NT2/D1 (cell line): ENCODE data around the gene SLC25A21.

Source experiments
- DNase-seq: peaks from one replicate; pipeline ENCODE4 v3.0.0-alpha.2; 2011; ENCODE audit warnings: low read depth, low spot score
- H3K27me3 ChIP-seq: 2 replicates; pipeline ENCODE4 v1.6.0; 2011; ENCODE audit warnings: mild to moderate bottlenecking; ENCODE audit not compliant: insufficient read length, insufficient read depth
- H3K36me3 ChIP-seq: 2 replicates; pipeline ENCODE4 v1.6.1; 2011; ENCODE audit warnings: mild to moderate bottlenecking, low read length, mixed read lengths; ENCODE audit not compliant: insufficient read depth, insufficient read length
- H3K4me1 ChIP-seq: 2 replicates; pipeline ENCODE4 v1.5.1; 2011; ENCODE audit not compliant: insufficient read depth, insufficient read length
- H3K4me3 ChIP-seq: 2 replicates; pipeline ENCODE4 v1.5.1; 2011; ENCODE audit warnings: low read depth; ENCODE audit not compliant: insufficient read length
- H3K9ac ChIP-seq: 2 replicates; pipeline ENCODE4 v1.6.0; 2011; ENCODE audit warnings: low read depth; ENCODE audit not compliant: insufficient read length
- H3K9me3 ChIP-seq: 2 replicates; pipeline ENCODE4 v1.5.1; 2011; ENCODE audit warnings: mild to moderate bottlenecking, low read length; ENCODE audit not compliant: insufficient read depth
- SUZ12 ChIP-seq: IDR thresholded peaks from 2 replicates; pipeline ENCODE4 v1.6.1; 2011; ENCODE audit not compliant: insufficient read length, insufficient read depth; ENCODE audit errors: extremely low read depth
- YY1 ChIP-seq: IDR thresholded peaks from 2 replicates; pipeline ENCODE4 v1.6.1; 2011; ENCODE audit not compliant: insufficient read length, insufficient read depth
- ZNF274 ChIP-seq: IDR thresholded peaks from 2 replicates; pipeline ENCODE4 v1.6.1; 2011; ENCODE audit warnings: mild to moderate bottlenecking, low read depth, low read length

Gene SLC25A21

GRCh38 chr14:36931791-36932190 is 240.6 kb downstream of the SLC25A21 start:
- H3K9me3 ChIP-seq: no peaks in the 10 kb centered on the region
- DNase-seq: no peak
- H3K36me3 ChIP-seq: no peaks in the 10 kb centered on the region
- no peak overlapping the region for H3K4me3 ChIP-seq
- H3K9ac ChIP-seq: no peak overlapping the region
- H3K27me3 ChIP-seq: no peaks in the 10 kb centered on the region
- TF ChIP-seq SUZ12 (no peak), ZNF274 (no peak), YY1 (no peak)
- no peaks in the 10 kb centered on the region for H3K4me1 ChIP-seq

- Histone ChIP-seq H3K36me3 (no peaks in the 10 kb centered on the region), H3K9ac (no peak overlapping the region), H3K9me3 (no peaks in the 10 kb centered on the region), H3K27me3 (no peaks in the 10 kb centered on the region), H3K4me3 (no peak overlapping the region), H3K4me1 (no peaks in the 10 kb centered on the region)
- DNase-seq: no peak
- TF ChIP-seq YY1 (no peak), SUZ12 (no peak), ZNF274 (no peak)
Observed at GRCh38 chr14:36928432-36928831, 244.0 kb downstream of the SLC25A21 start.

GRCh38 chr14:36925094-36925493 is 247.3 kb downstream of the SLC25A21 start:
- Histone ChIP-seq H3K4me1 (no peaks in the 10 kb centered on the region), H3K9ac (no peak overlapping the region), H3K4me3 (no peak overlapping the region), H3K36me3 (no peaks in the 10 kb centered on the region), H3K27me3 (no peaks in the 10 kb centered on the region), H3K9me3 (no peaks in the 10 kb centered on the region)
- no peak for DNase-seq
- TF ChIP-seq SUZ12: no peak
- TF ChIP-seq ZNF274: no peak
- no peak for TF ChIP-seq YY1

- no peak overlapping the region for H3K9ac ChIP-seq
- DNase-seq: no peak
Observed at GRCh38 chr14:36916668-36917067, 255.7 kb downstream of the SLC25A21 start.

GRCh38 chr14:36915081-36915480 is 257.3 kb downstream of the SLC25A21 start:
- TF ChIP-seq ZNF274 (no peak), YY1 (no peak), SUZ12 (no peak)
- no peak overlapping the region for H3K4me3 ChIP-seq
- no peaks in the 10 kb centered on the region for H3K4me1 ChIP-seq
- no peak overlapping the region for H3K9ac ChIP-seq
- no peaks in the 10 kb centered on the region for H3K9me3 ChIP-seq
- no peaks in the 10 kb centered on the region for H3K36me3 ChIP-seq
- DNase-seq: no peak
- no peaks in the 10 kb centered on the region for H3K27me3 ChIP-seq

More at GRCh38 chr14:36916668-36917067, 255.7 kb downstream of the SLC25A21 start:
- Histone ChIP-seq H3K4me1 (no peaks in the 10 kb centered on the region), H3K27me3 (no peaks in the 10 kb centered on the region), H3K36me3 (no peaks in the 10 kb centered on the region), H3K9me3 (no peaks in the 10 kb centered on the region), H3K4me3 (no peak overlapping the region)
- TF ChIP-seq YY1 (no peak), ZNF274 (no peak), SUZ12 (no peak)

GRCh38 chr14:36910578-36910977 is 261.8 kb downstream of the SLC25A21 start:
- H3K9ac ChIP-seq: no peak overlapping the region

GRCh38 chr14:36905272-36905888 is 267.0 kb downstream of the SLC25A21 start:
- H3K4me3 ChIP-seq: no peak overlapping the region
- no peak for TF ChIP-seq YY1
- no peak for TF ChIP-seq ZNF274
- TF ChIP-seq SUZ12: no peak
- H3K36me3 ChIP-seq: no peaks in the 10 kb centered on the region
- H3K27me3 ChIP-seq: no peaks in the 10 kb centered on the region
- no peaks in the 10 kb centered on the region for H3K4me1 ChIP-seq
- H3K9me3 ChIP-seq: no peaks in the 10 kb centered on the region
- H3K9ac ChIP-seq: no peak overlapping the region
- DNase-seq: no peak

More at GRCh38 chr14:36910578-36910977, 261.8 kb downstream of the SLC25A21 start:
- TF ChIP-seq ZNF274 (no peak), YY1 (no peak), SUZ12 (no peak)
- Histone ChIP-seq H3K4me3 (no peak overlapping the region), H3K9me3 (no peaks in the 10 kb centered on the region), H3K36me3 (no peaks in the 10 kb centered on the region), H3K4me1 (no peaks in the 10 kb centered on the region), H3K27me3 (no peaks in the 10 kb centered on the region)
- no peak for DNase-seq
